Mesenchymal stem cell (in vitro differentiated cells and primary cell): Measurements from ENCODE around the gene GTF2IRD1.
A peak's percentile ranks its signal among the peaks of the same experiment; 100 is the strongest.

Experiments
- DNase-seq: peaks from one replicate; pipeline ENCODE4 v3.0.0-alpha.2; 2013
- H2AFZ ChIP-seq: one replicate; pipeline ENCODE4 v1.6.1; 2013; ENCODE audit warnings: low read depth, mild to moderate bottlenecking, control low read depth, inconsistent platforms, low read length, moderate library complexity
- H2AK5ac ChIP-seq: 2 replicates; pipeline ENCODE4 v1.6.1; 2013; ENCODE audit warnings: low read length, moderate library complexity, mild to moderate bottlenecking, inconsistent platforms; ENCODE audit not compliant: severe bottlenecking
- H2BK120ac ChIP-seq: one replicate; pipeline ENCODE4 v1.6.1; 2013; ENCODE audit warnings: low read depth, mild to moderate bottlenecking, inconsistent platforms, low read length, moderate library complexity
- H2BK12ac ChIP-seq, 2 experiments: one replicate each; pipeline ENCODE4 v1.6.1; 2013; ENCODE audit warnings: inconsistent platforms in 2 of 2, low read length in 2 of 2, mild to moderate bottlenecking in 2 of 2, moderate library complexity in 2 of 2, control low read depth in 1 of 2
- H2BK15ac ChIP-seq: one replicate; pipeline ENCODE4 v1.6.1; 2013; ENCODE audit warnings: mild to moderate bottlenecking, low read depth, inconsistent platforms; ENCODE audit not compliant: poor library complexity, severe bottlenecking
- H2BK5ac ChIP-seq: 2 replicates; pipeline ENCODE4 v1.6.1; 2013; ENCODE audit warnings: low read depth, mild to moderate bottlenecking, low read length, control low read depth, inconsistent platforms; ENCODE audit not compliant: poor library complexity, severe bottlenecking
- H3K14ac ChIP-seq, 2 experiments: one replicate each; pipeline ENCODE4 v1.6.1; 2013; ENCODE audit warnings: inconsistent platforms in 2 of 2, low read length in 2 of 2, control low read depth in 1 of 2, mild to moderate bottlenecking in 1 of 2, moderate library complexity in 1 of 2
- H3K18ac ChIP-seq, 2 experiments: one replicate each; pipeline ENCODE4 v1.6.1; 2013; ENCODE audit warnings: inconsistent platforms in 2 of 2, low read length in 2 of 2, control low read depth in 1 of 2, low read depth in 1 of 2, mild to moderate bottlenecking in 1 of 2
- H3K23ac ChIP-seq, 2 experiments: one replicate each; pipeline ENCODE4 v1.6.1; 2013; ENCODE audit warnings: inconsistent platforms in 2 of 2, low read length in 2 of 2, mild to moderate bottlenecking in 2 of 2, moderate library complexity in 2 of 2, control low read depth in 1 of 2
- H3K27ac ChIP-seq: 2 replicates; pipeline ENCODE4 v1.5.1; 2013; ENCODE audit warnings: mild to moderate bottlenecking, moderate library complexity, low read length, control low read depth, inconsistent platforms; ENCODE audit not compliant: poor library complexity, severe bottlenecking
- H3K27me3 ChIP-seq, 2 experiments: 2 replicates each; pipeline versions ENCODE4 v1.6.1 to v1.7.0; 2013; ENCODE audit warnings: low read length in 2 of 2, mild to moderate bottlenecking in 2 of 2, moderate library complexity in 2 of 2, control low read depth in 1 of 2, inconsistent platforms in 1 of 2; ENCODE audit not compliant: control insufficient read depth in 1 of 2, insufficient read depth in 1 of 2
- H3K36me3 ChIP-seq, 2 experiments: 2 replicates each; pipeline versions ENCODE4 v1.6.1 to v1.7.0; 2013; ENCODE audit warnings: low read length in 2 of 2, control low read depth in 1 of 2, inconsistent platforms in 1 of 2, low read depth in 1 of 2, mild to moderate bottlenecking in 1 of 2; ENCODE audit not compliant: insufficient read depth in 2 of 2, control insufficient read depth in 1 of 2
- H3K4ac ChIP-seq, 2 experiments: one replicate each; pipeline ENCODE4 v1.6.1; 2013; ENCODE audit warnings: inconsistent platforms in 2 of 2, low read length in 2 of 2, mild to moderate bottlenecking in 2 of 2, moderate library complexity in 2 of 2, control low read depth in 1 of 2, low read depth in 1 of 2
- H3K4me1 ChIP-seq: 2 replicates; pipeline ENCODE4 v1.6.1; 2013; ENCODE audit warnings: low read depth, low read length, control low read depth; ENCODE audit not compliant: control insufficient read depth, insufficient read depth
- H3K4me2 ChIP-seq: 2 replicates; pipeline ENCODE4 v1.6.1; 2013; ENCODE audit warnings: low read length, mild to moderate bottlenecking, inconsistent platforms; ENCODE audit not compliant: poor library complexity, severe bottlenecking
- H3K4me3 ChIP-seq, 2 experiments: 2 replicates each; pipeline versions ENCODE4 v1.5.1 to v1.7.0; 2013; ENCODE audit warnings: low read length in 2 of 2, mild to moderate bottlenecking in 2 of 2, control low read depth in 1 of 2, low read depth in 1 of 2; ENCODE audit not compliant: insufficient read depth in 1 of 2
- H3K79me1 ChIP-seq: replicated peaks from 2 replicates; pipeline ENCODE4 v1.6.1; 2013; ENCODE audit warnings: mild to moderate bottlenecking, control low read depth, low read length, inconsistent platforms; ENCODE audit not compliant: poor library complexity, severe bottlenecking
- H3K9ac ChIP-seq: 2 replicates; pipeline ENCODE4 v1.7.0; 2013; ENCODE audit warnings: mild to moderate bottlenecking, low read length, moderate library complexity
- H3K9me3 ChIP-seq: 2 replicates; pipeline ENCODE4 v1.7.0; 2013; ENCODE audit warnings: mild to moderate bottlenecking, low read length; ENCODE audit not compliant: control insufficient read depth
- H4K8ac ChIP-seq: one replicate; pipeline ENCODE4 v1.6.1; 2013; ENCODE audit warnings: inconsistent platforms, mild to moderate bottlenecking, low read length, moderate library complexity
- H4K91ac ChIP-seq: one replicate; pipeline ENCODE4 v1.6.1; 2013; ENCODE audit warnings: mild to moderate bottlenecking, low read length, inconsistent platforms
- WGBS: methylation state at CpG from one replicate; pipeline ENCODE4 v1.1.7; 2013; ENCODE audit warnings: mixed read lengths; 5-methylcytosine and 5-hydroxymethylcytosine counted together

Gene GTF2IRD1

DNA sequence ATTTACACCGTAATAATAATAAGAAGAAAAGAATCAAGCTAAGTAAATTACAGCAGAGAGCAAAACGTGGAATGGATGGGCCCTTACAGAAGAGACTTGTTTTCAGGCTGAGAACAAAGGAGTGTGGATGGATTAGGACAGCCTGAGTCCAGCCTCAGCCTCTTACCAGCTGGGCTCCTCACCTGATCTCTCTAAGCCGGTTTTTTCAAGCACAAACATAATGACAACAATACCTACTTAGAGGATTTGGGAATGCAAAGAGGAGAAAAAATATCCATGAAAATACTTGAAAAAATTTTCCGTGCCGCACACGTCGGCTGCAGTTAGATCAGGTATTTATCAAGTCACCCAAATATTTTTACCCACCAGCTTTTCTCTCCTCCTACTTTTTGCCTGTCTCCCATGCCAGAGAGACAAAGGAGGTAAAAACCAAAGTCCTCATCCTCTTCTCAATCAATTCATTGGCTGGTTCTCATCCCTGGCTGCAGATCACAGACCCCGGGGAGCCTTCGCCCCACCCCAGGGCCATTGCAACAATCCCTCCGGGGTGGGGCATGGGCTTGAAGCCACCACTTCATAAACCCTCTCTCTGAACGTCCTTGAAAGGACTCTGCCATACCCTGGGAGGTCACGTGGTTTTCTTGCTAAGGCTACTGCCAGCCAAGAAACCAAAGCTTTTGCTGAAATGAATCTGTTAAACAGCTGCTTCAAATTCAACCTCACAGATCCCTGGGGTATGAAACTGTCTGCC is 174.1 kb downstream of the GTF2IRD1 start:
- Histone ChIP-seq H3K27ac (no peak overlapping the region), H3K14ac (no peak overlapping the region), H3K23ac (no peak overlapping the region), H3K36me3 (no peaks in the 10 kb centered on the region), H2AFZ (no peak overlapping the region), H4K91ac (no peak overlapping the region), H3K9me3 (no peaks in the 10 kb centered on the region), H3K27me3 (no peaks in the 10 kb centered on the region), H3K79me1 (no peaks in the 10 kb centered on the region), H2BK15ac (no peak overlapping the region), H2BK12ac (no peak overlapping the region), H3K4ac (no peak overlapping the region), H3K9ac (peak overlapping the region; percentile 51), H3K4me2 (no peak overlapping the region), H2BK120ac (no peak overlapping the region), H2BK5ac (no peak overlapping the region), H2AK5ac (peak overlapping the region; percentile 4), H3K4me3 (peak overlapping the region in 1 of 2 experiments; percentile 57), H3K18ac (no peak overlapping the region), H3K4me1 (peaks cover 3% of the 10 kb centered on the region), H4K8ac (peak overlapping the region; percentile 28)
- DNase-seq, result no peak
- WGBS, result 73% methylated on average over 10 of the region's 12 CpGs

GRCh38 chr7:74632505-74632904 is 178.8 kb downstream of the GTF2IRD1 start:
- H4K91ac ChIP-seq, result no peak overlapping the region

GRCh38 chr7:74633451-74633921 is 179.8 kb downstream of the GTF2IRD1 start:
- Histone ChIP-seq H3K27me3 (no peaks in the 10 kb centered on the region), H3K23ac (no peak overlapping the region), H3K36me3 (no peaks in the 10 kb centered on the region)

More at GRCh38 chr7:74632505-74632904, 178.8 kb downstream of the GTF2IRD1 start:
- Histone ChIP-seq H3K4ac (no peak overlapping the region), H2BK12ac (no peak overlapping the region), H3K23ac (no peak overlapping the region), H2AFZ (no peak overlapping the region), H3K79me1 (no peaks in the 10 kb centered on the region), H3K36me3 (no peaks in the 10 kb centered on the region), H3K27ac (no peak overlapping the region), H3K18ac (no peak overlapping the region), H3K4me1 (peaks cover 8% of the 10 kb centered on the region), H3K4me3 (no peak overlapping the region), H3K9ac (no peak overlapping the region), H2AK5ac (no peak overlapping the region), H3K9me3 (no peaks in the 10 kb centered on the region), H3K27me3 (no peaks in the 10 kb centered on the region), H2BK120ac (no peak overlapping the region), H4K8ac (no peak overlapping the region), H2BK15ac (no peak overlapping the region), H3K14ac (no peak overlapping the region), H3K4me2 (no peak overlapping the region), H2BK5ac (no peak overlapping the region)
- no peak for DNase-seq
- 87% methylated on average over 8 of the region's 8 CpGs for WGBS

DNA sequence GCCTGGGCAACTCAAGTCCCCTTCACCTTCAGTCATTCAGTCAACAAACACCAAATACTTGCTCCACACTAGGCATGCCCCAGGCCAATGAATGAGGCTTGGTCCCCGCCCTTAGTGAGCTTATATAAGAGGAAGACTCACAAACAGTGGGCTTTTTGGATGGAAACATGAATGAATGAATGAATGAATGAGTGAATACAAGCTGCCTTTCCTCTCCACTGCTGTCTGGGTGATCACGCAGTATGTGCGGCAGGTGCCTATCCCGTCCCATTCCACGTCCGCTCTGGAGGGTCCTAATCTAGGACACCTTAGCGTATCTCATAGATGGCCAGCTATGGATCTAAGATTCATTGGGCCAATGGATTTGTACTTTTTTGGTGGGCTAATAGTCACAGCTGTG is 184.0 kb downstream of the GTF2IRD1 start:
- Histone ChIP-seq H3K79me1 (no peaks in the 10 kb centered on the region), H2AK5ac (no peak overlapping the region), H3K9me3 (no peaks in the 10 kb centered on the region), H2BK15ac (no peak overlapping the region), H3K18ac (no peak overlapping the region), H3K4ac (no peak overlapping the region), H3K14ac (no peak overlapping the region), H3K9ac (no peak overlapping the region), H2BK5ac (no peak overlapping the region), H3K4me2 (no peak overlapping the region), H4K91ac (no peak overlapping the region), H3K36me3 (no peaks in the 10 kb centered on the region), H2AFZ (no peak overlapping the region), H4K8ac (no peak overlapping the region), H3K23ac (no peak overlapping the region), H3K4me3 (no peak overlapping the region), H3K27me3 (no peaks in the 10 kb centered on the region), H2BK12ac (no peak overlapping the region), H3K4me1 (peaks cover 6% of the 10 kb centered on the region), H2BK120ac (no peak overlapping the region), H3K27ac (no peak overlapping the region)
- no peak for DNase-seq
- 97% methylated on average over 6 of the region's 7 CpGs for WGBS

More at GRCh38 chr7:74633451-74633921, 179.8 kb downstream of the GTF2IRD1 start:
- no peak for DNase-seq
- Histone ChIP-seq H2AK5ac (no peak overlapping the region), H4K8ac (no peak overlapping the region), H2BK120ac (no peak overlapping the region), H3K4me2 (no peak overlapping the region), H3K27ac (no peak overlapping the region), H2BK15ac (no peak overlapping the region), H4K91ac (no peak overlapping the region), H2AFZ (no peak overlapping the region), H3K4ac (no peak overlapping the region), H3K18ac (no peak overlapping the region), H3K9ac (no peak overlapping the region), H3K4me3 (no peak overlapping the region), H3K4me1 (peaks cover 6% of the 10 kb centered on the region), H3K79me1 (no peaks in the 10 kb centered on the region), H3K14ac (no peak overlapping the region), H2BK5ac (no peak overlapping the region), H2BK12ac (no peak overlapping the region), H3K9me3 (no peaks in the 10 kb centered on the region)
- WGBS, result 79% methylated on average over 9 of the region's 9 CpGs
